ENCODE measurements around the gene AGMAT. TPM values are rescaled to one million over a fixed set of nuclear protein-coding genes. Genes with fewer than 3 reads are reported as not detected.

The AGMAT gene
- total and polyA plus RNA-seq, 7 donors: 2.6 to 12.6 (median 3.6) TPM

- TF ChIP-seq CTCF (IDR thresholded peaks at IDR 0.05): no peak
- intact Hi-C loops (cut with DNase I): loop anchor here in 1 of 2 donors (10.0 kb wide), 1 partner anchor 92 kb away; no protein-coding TSS in a partner anchor
- Histone ChIP-seq H3K4me1 (peaks cover 97% of the 10 kb centered on the region), H3K4me3 (no peak overlapping the region), H3K27me3 (ENCODE audit: insufficient read depth in 3 of 3, low read length in 2 of 3) (no peaks in the 10 kb centered on the region), H3K27ac (peak overlapping the region; percentile 99), H3K9me3 (no peaks in the 10 kb centered on the region), H3K36me3 (ENCODE audit: insufficient read depth in 1 of 2, low read depth in 1 of 2) (peaks cover 0 to 38% of the 10 kb centered on the region in 2 donors)
- DNase-seq (no peak), ATAC-seq (no peak)
- 75 to 82% (median 80%) methylated on average over 11 of the region's 11 CpGs for WGBS, 3 donors
Observed at GRCh38 chr1:15626269-15626950, 41.6 kb upstream of the AGMAT start.

DNA sequence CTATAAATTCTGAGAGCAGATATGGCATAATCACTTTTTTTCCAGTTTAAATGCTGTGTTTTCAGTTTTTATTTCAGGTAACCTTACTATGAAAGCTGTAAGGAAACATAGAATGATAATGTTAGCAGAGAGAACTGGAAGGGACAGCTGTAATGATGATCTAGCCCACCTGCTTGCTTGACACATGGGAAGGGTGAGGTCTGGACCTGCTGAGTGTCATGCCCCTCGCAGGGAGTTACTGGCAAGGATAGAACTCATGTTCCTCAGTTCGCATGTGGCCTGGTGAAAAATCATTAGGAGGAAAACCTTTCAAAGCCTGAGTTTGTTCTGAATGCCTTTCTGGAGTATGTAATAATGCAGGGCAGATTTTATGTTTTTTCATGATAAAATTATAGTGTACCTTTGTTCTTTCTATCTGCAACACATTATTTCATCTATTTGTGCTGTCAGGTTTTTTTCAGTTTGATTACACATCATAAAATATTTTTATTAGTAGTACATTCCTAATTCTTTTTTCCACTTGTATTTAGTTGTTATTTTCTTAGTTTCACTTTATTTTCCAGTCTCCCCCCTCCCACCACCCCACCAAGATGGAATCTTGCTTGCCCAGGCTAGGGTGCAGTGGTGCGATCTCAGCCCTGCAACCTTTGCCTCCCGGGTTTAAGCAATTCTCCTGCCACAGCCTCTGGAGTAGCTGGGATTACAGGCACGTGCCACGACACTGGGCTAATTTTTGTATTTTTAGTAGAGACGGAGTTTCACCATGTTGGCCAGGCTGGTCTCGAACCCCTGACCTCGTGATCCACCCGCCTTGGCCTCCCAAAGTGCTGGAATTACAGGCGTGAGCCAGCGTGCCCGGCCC lies 40.4 kb upstream of the AGMAT start:
- DNase-seq: no peak
- WGBS, 3 donors: 55 to 76% (median 56%) methylated on average over 13 of the region's 13 CpGs
- intact Hi-C loops (cut with DNase I): loop anchor here in 1 of 2 donors (10.0 kb wide), 1 partner anchor 90 kb away; no protein-coding TSS in a partner anchor
- Histone ChIP-seq H3K4me3 (peak overlapping the region; percentile 20), H3K36me3 (ENCODE audit: insufficient read depth in 1 of 2, low read depth in 1 of 2) (peaks cover 0 to 28% of the 10 kb centered on the region in 2 donors), H3K27me3 (ENCODE audit: insufficient read depth in 3 of 3, low read length in 2 of 3) (no peaks in the 10 kb centered on the region), H3K9me3 (no peaks in the 10 kb centered on the region), H3K27ac (peak overlapping the region; percentile 99), H3K4me1 (peaks cover 96% of the 10 kb centered on the region)
- no peak for TF ChIP-seq CTCF (IDR thresholded peaks at IDR 0.05)
- ATAC-seq: peak in 1 of 4 donors; percentile 31

GRCh38 chr1:15624133-15624714 lies 39.4 kb upstream of the AGMAT start:
- intact Hi-C loops (cut with DNase I): loop anchor here (5.0 to 10.0 kb wide), 2 partner anchors 42 to 89 kb away; no protein-coding TSS in a partner anchor
- no peaks in the 10 kb centered on the region for H3K27me3 ChIP-seq (ENCODE audit: insufficient read depth in 3 of 3, low read length in 2 of 3)
- peaks cover 97% of the 10 kb centered on the region for H3K4me1 ChIP-seq
- H3K9me3 ChIP-seq: no peaks in the 10 kb centered on the region
- H3K36me3 ChIP-seq (ENCODE audit: insufficient read depth in 1 of 2, low read depth in 1 of 2): peaks cover 0 to 28% of the 10 kb centered on the region in 2 donors
- ATAC-seq (no peak), DNase-seq (no peak)
- 69 to 83% (median 70%) methylated on average over 3 of the region's 3 CpGs for WGBS, 3 donors
- H3K27ac ChIP-seq: peak overlapping the region; percentile 99
- no peak for TF ChIP-seq CTCF (IDR thresholded peaks at IDR 0.05)
- peak overlapping the region; percentile 44 for H3K4me3 ChIP-seq

DNA sequence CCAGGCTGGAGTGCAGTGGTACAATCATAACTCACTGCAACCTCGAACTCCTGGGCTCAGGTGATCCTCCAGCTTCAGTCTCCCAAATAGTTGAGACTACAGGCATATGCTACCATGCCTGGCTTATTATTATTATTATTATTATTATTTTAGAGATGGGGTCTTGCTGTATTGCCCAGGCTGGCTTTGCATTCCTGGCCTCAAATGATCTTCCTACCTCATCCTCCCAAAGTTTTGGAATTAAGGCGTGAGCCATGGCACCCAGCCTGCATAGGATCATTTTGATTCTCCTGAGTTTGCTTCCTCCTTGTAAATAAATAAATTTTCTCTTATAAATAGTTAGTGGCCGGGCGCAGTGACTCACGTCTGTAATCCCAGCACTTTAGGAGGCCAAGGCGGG lies 38.6 kb upstream of the AGMAT start:
- DNase-seq (no peak), ATAC-seq (no peak)
- Histone ChIP-seq H3K36me3 (ENCODE audit: insufficient read depth in 1 of 2, low read depth in 1 of 2) (peaks cover 0 to 21% of the 10 kb centered on the region in 2 donors), H3K27me3 (ENCODE audit: insufficient read depth in 3 of 3, low read length in 2 of 3) (no peaks in the 10 kb centered on the region), H3K4me3 (peak overlapping the region; percentile 44), H3K27ac (peak overlapping the region; percentile 99), H3K9me3 (no peaks in the 10 kb centered on the region), H3K4me1 (peaks cover 94% of the 10 kb centered on the region)
- 70 to 81% (median 77%) methylated on average over 6 of the region's 6 CpGs for WGBS, 3 donors
- no peak for TF ChIP-seq CTCF (IDR thresholded peaks at IDR 0.05)
- intact Hi-C loops (cut with DNase I): loop anchor here (5.0 to 10.0 kb wide), 2 partner anchors 41 to 89 kb away; no protein-coding TSS in a partner anchor

Data from psoas muscle (tissue), 8 donors.